Body of pancreas (tissue), 4 donors: ENCODE measurements around the gene ADAMTS6.
"Not testable (repeated sequence)": the region's sequence is repeated elsewhere in the genome, so short reads cannot be mapped to it uniquely, and the experiment has no call there.

Source experiments
- CTCF ChIP-seq, 7 experiments: fragments of 450-650 bp in 4 of 7; fragments of 200-600 bp in 3 of 7; sonication (generic) in 3 of 7; IDR thresholded peaks; one replicate each; pipeline ENCODE4 v1.5.1; 2016 to 2019; ENCODE audit warnings: antibody characterized with exemption in 7 of 7
- POLR2A ChIP-seq, 3 donors: fragments of 450-650 bp; IDR thresholded peaks; one replicate each; pipeline ENCODE4 v1.6.1; 2016; ENCODE audit warnings: antibody characterized with exemption in 3 of 3, mild to moderate bottlenecking in 2 of 3

- TF ChIP-seq POLR2A, CTCF (IDR thresholded peaks at IDR 0.05): not testable (repeated sequence)
These were observed 111.2 kb downstream of the ADAMTS6 start for GRCh38 chr5:65370505-65370904.
